ENCODE data around the gene CRMP1.

CRMP1 gene

GRCh38 chr4:5888222-5889001, 4.5 kb downstream of the CRMP1 start:
- no peak for DNase-seq (ENCODE audit: low read depth in 2 of 2)

- DNase-seq (ENCODE audit: low read depth in 2 of 2): no peak
Measured at GRCh38 chr4:5887361-5888221, 5.3 kb downstream of the CRMP1 start.

GRCh38 chr4:5887011-5887360, 5.9 kb downstream of the CRMP1 start:
- DNase-seq (ENCODE audit: low read depth in 2 of 2): no peak

GRCh38 chr4:5885733-5886132, 7.2 kb downstream of the CRMP1 start:
- no peak for DNase-seq (ENCODE audit: low read depth in 2 of 2)

GRCh38 chr4:5884796-5885195, 8.1 kb downstream of the CRMP1 start:
- DNase-seq (ENCODE audit: low read depth in 2 of 2): no peak

- no peak for DNase-seq (ENCODE audit: low read depth in 2 of 2)
Measured at GRCh38 chr4:5883916-5884315, 9.0 kb downstream of the CRMP1 start.

- no peak for DNase-seq (ENCODE audit: low read depth in 2 of 2)
Measured at GRCh38 chr4:5882947-5883346, 9.9 kb downstream of the CRMP1 start.

- DNase-seq (ENCODE audit: low read depth in 2 of 2): no peak
Measured at GRCh38 chr4:5881340-5881739, 11.5 kb downstream of the CRMP1 start.

- DNase-seq (ENCODE audit: low read depth in 2 of 2): no peak
Measured at GRCh38 chr4:5878359-5878758, 14.5 kb downstream of the CRMP1 start.

GRCh38 chr4:5877392-5877791, 15.5 kb downstream of the CRMP1 start:
- DNase-seq (ENCODE audit: low read depth in 2 of 2): no peak

- no peak for DNase-seq (ENCODE audit: low read depth in 2 of 2)
Measured at GRCh38 chr4:5874811-5875449, 18.0 kb downstream of the CRMP1 start.

- no peak for DNase-seq (ENCODE audit: low read depth in 2 of 2)
Measured at GRCh38 chr4:5870701-5871100, 22.2 kb downstream of the CRMP1 start.

GRCh38 chr4:5869966-5870619, 22.8 kb downstream of the CRMP1 start:
- no peak for DNase-seq (ENCODE audit: low read depth in 2 of 2)

GRCh38 chr4:5867866-5868265, 25.0 kb downstream of the CRMP1 start:
- DNase-seq (ENCODE audit: low read depth in 2 of 2): no peak

- no peak for DNase-seq (ENCODE audit: low read depth in 2 of 2)
Measured at GRCh38 chr4:5866841-5867813, 25.8 kb downstream of the CRMP1 start.

GRCh38 chr4:5865896-5866599, 26.8 kb downstream of the CRMP1 start:
- DNase-seq (ENCODE audit: low read depth in 2 of 2): no peak

- no peak for DNase-seq (ENCODE audit: low read depth in 2 of 2)
Measured at GRCh38 chr4:5863461-5864113, 29.3 kb downstream of the CRMP1 start.

- DNase-seq (ENCODE audit: low read depth in 2 of 2): no peak
Measured at GRCh38 chr4:5858020-5858769, 34.7 kb downstream of the CRMP1 start.

- DNase-seq (ENCODE audit: low read depth in 2 of 2): no peak
Measured at GRCh38 chr4:5857199-5857598, 35.7 kb downstream of the CRMP1 start.

Data from stimulated activated CD8-positive, alpha-beta memory T cell treated with anti-CD3 and anti-CD28 coated beads, Interleukin-7, amount 100 ng/mL, for 4 hours (primary cell).